ENCODE data around the gene MED29. TPM values are rescaled to one million over a fixed set of nuclear protein-coding genes. Genes with fewer than 3 reads are reported as not detected.

Gene MED29
- total and polyA plus RNA-seq, 10 of the 15 experiments (the other 5 are each of a cell fraction or from before 2014, with no cell fraction given) = 3.2 to 36.6 (median 22.8) TPM

- TF ChIP-seq PAX5 (IDR thresholded peaks at IDR 0.05; ENCODE audit: borderline replicate concordance, low read depth, low read length) (peak; percentile 60; the same call in 1 of the 2 replicates), JUND (IDR thresholded peaks at IDR 0.05; ENCODE audit: low read depth, low read length) (peak; percentile 77), SMAD1 (IDR thresholded peaks at IDR 0.05; ENCODE audit: low read depth, partially characterized antibody) (peak; percentile 73), POU2F2 (IDR thresholded peaks at IDR 0.05; ENCODE audit: borderline replicate concordance, low read depth, low read length) (peak; percentile 86; the same call in 2 of the 3 replicates), ETV6 (conservative IDR thresholded peaks at IDR 0.05 in 1 of 2, IDR thresholded peaks at IDR 0.05 in 1 of 2; ENCODE audit: borderline replicate concordance in 1 of 2, low read depth in 1 of 2) (no peak), ZNF24 (IDR thresholded peaks at IDR 0.05) (peak; percentile 34; the same call in 1 of the 2 replicates), PBX3 (IDR thresholded peaks at IDR 0.05; ENCODE audit: insufficient replicate concordance, low read depth, low read length) (peak; percentile 37), SIX5 (IDR thresholded peaks at IDR 0.05; ENCODE audit: low read depth, low read length, severe bottlenecking) (no peak), STAT3 (IDR thresholded peaks at IDR 0.05; ENCODE audit: low read depth, low read length) (0 out of 2 replicates have a peak, but pooled peaks have one; percentile 13), BCLAF1 (IDR thresholded peaks at IDR 0.05) (no peak), GABPA (IDR thresholded peaks at IDR 0.05; ENCODE audit: low read depth) (no peak), HDAC2 (IDR thresholded peaks at IDR 0.05) (no peak), ZNF687 (IDR thresholded peaks at IDR 0.05) (peak; percentile 68), POLR2AphosphoS2 (IDR thresholded peaks at IDR 0.05; ENCODE audit: low read depth, low read length) (peak; percentile 97), ZBTB40 (IDR thresholded peaks at IDR 0.05; ENCODE audit: borderline replicate concordance) (peak; percentile 66; the same call in 1 of the 2 replicates), POLR2AphosphoS5 (IDR thresholded peaks at IDR 0.05; ENCODE audit: low read length) (peak; percentile 99)
These were observed 18.2 kb downstream of the MED29 start (continued) for GRCh38 chr19:39409208-39410016.

Data from GM12878 (cell line).